ENCODE results near the gene SMARCC2. TPM values are rescaled to one million over a fixed set of nuclear protein-coding genes. Genes with fewer than 3 reads are reported as not detected.
A peak's percentile ranks its signal among the peaks of the same experiment; 100 is the strongest.

Gene SMARCC2
- total RNA-seq, 2 donors from 2014 or later: 127 to 129 TPM

- Histone ChIP-seq H3K4me1 (ENCODE audit: control insufficient read depth, insufficient read depth, low read length) (no peaks in the 10 kb centered on the region), H3K27me3 (ENCODE audit: control insufficient read depth, insufficient read depth, low read length, poor library complexity, severe bottlenecking) (no peaks in the 10 kb centered on the region), H3K9me3 (ENCODE audit: control insufficient read depth, low read length) (peaks cover 8% of the 10 kb centered on the region), H3K9ac (ENCODE audit: extremely low read depth, low read length, poor library complexity, severe bottlenecking) (no peak overlapping the region), H3K4me3 (ENCODE audit: low read length) (no peak overlapping the region), H3K27ac (ENCODE audit: low read depth, low read length) (no peak overlapping the region), H3K36me3 (ENCODE audit: control insufficient read depth, insufficient read depth, low read length) (peaks cover 85% of the 10 kb centered on the region)
- Mint-ChIP-seq H3K4me1 (no peaks in the 10 kb centered on the region), H3K4me3 (no peak overlapping the region), H3K36me3 (ENCODE audit: low read depth) (peaks cover 85% of the 10 kb centered on the region), H3K27ac (peak overlapping the region; percentile 26), H3K9me3 (no peaks in the 10 kb centered on the region), H3K27me3 (ENCODE audit: insufficient read depth) (no peaks in the 10 kb centered on the region)
- no peak for TF ChIP-seq CTCF (conservative IDR thresholded peaks at IDR 0.05)
- WGBS, 2 experiments (ENCODE audit: insufficient coverage in 1 of 2, insufficient read length in 1 of 2): 60 to 100% methylated on average over 2 to 3 of the region's 3 CpGs
- DNase-seq: no peak
These were observed 10.9 kb downstream of the SMARCC2 start for GRCh38 chr12:56178347-56178746.

- no peaks in the 10 kb centered on the region for H3K4me1 Mint-ChIP-seq
- peaks cover 86% of the 10 kb centered on the region for H3K36me3 Mint-ChIP-seq (ENCODE audit: low read depth)
- H3K9me3 Mint-ChIP-seq: no peaks in the 10 kb centered on the region
- TF ChIP-seq CTCF (conservative IDR thresholded peaks at IDR 0.05): no peak
- no peaks in the 10 kb centered on the region for H3K27me3 ChIP-seq (ENCODE audit: control insufficient read depth, insufficient read depth, low read length, poor library complexity, severe bottlenecking)
- H3K4me3 Mint-ChIP-seq: no peak overlapping the region
- no peaks in the 10 kb centered on the region for H3K4me1 ChIP-seq (ENCODE audit: control insufficient read depth, insufficient read depth, low read length)
- no peak overlapping the region for H3K27ac ChIP-seq (ENCODE audit: low read depth, low read length)
- WGBS, 2 experiments (ENCODE audit: insufficient coverage in 1 of 2, insufficient read length in 1 of 2): 95% methylated on average over 7 of the region's 7 CpGs; no CpG with 5 or more reads in 1 of the 2 experiments
- H3K27me3 Mint-ChIP-seq (ENCODE audit: insufficient read depth): no peaks in the 10 kb centered on the region
- no peak overlapping the region for H3K9ac ChIP-seq (ENCODE audit: extremely low read depth, low read length, poor library complexity, severe bottlenecking)
- no peak overlapping the region for H3K27ac Mint-ChIP-seq
- no peaks in the 10 kb centered on the region for H3K9me3 ChIP-seq (ENCODE audit: control insufficient read depth, low read length)
- peaks cover 84% of the 10 kb centered on the region for H3K36me3 ChIP-seq (ENCODE audit: control insufficient read depth, insufficient read depth, low read length)
- no peak overlapping the region for H3K4me3 ChIP-seq (ENCODE audit: low read length)
- peak; percentile 30 for DNase-seq
These were observed 16.4 kb downstream of the SMARCC2 start for GRCh38 chr12:56172839-56173238.

GRCh38 chr12:56169229-56169759 is 20.0 kb downstream of the SMARCC2 start:
- H3K27ac ChIP-seq (ENCODE audit: low read depth, low read length): no peak overlapping the region
- H3K9me3 ChIP-seq (ENCODE audit: control insufficient read depth, low read length): no peaks in the 10 kb centered on the region
- Mint-ChIP-seq H3K4me3 (no peak overlapping the region), H3K4me1 (no peaks in the 10 kb centered on the region), H3K9me3 (no peaks in the 10 kb centered on the region), H3K36me3 (ENCODE audit: low read depth) (peaks cover 85% of the 10 kb centered on the region), H3K27ac (no peak overlapping the region), H3K27me3 (ENCODE audit: insufficient read depth) (no peaks in the 10 kb centered on the region)
- H3K27me3 ChIP-seq (ENCODE audit: control insufficient read depth, insufficient read depth, low read length, poor library complexity, severe bottlenecking): no peaks in the 10 kb centered on the region
- no peak overlapping the region for H3K4me3 ChIP-seq (ENCODE audit: low read length)
- no peak for TF ChIP-seq CTCF (conservative IDR thresholded peaks at IDR 0.05)
- no peaks in the 10 kb centered on the region for H3K4me1 ChIP-seq (ENCODE audit: control insufficient read depth, insufficient read depth, low read length)
- 95 to 100% methylated on average over 2 to 11 of the region's 11 CpGs for WGBS, 2 experiments (ENCODE audit: insufficient coverage in 1 of 2, insufficient read length in 1 of 2)
- DNase-seq: no peak
- H3K36me3 ChIP-seq (ENCODE audit: control insufficient read depth, insufficient read depth, low read length): peaks cover 89% of the 10 kb centered on the region
- H3K9ac ChIP-seq (ENCODE audit: extremely low read depth, low read length, poor library complexity, severe bottlenecking): no peak overlapping the region
